ENCODE results near the gene UNG.

The UNG gene

DNA sequence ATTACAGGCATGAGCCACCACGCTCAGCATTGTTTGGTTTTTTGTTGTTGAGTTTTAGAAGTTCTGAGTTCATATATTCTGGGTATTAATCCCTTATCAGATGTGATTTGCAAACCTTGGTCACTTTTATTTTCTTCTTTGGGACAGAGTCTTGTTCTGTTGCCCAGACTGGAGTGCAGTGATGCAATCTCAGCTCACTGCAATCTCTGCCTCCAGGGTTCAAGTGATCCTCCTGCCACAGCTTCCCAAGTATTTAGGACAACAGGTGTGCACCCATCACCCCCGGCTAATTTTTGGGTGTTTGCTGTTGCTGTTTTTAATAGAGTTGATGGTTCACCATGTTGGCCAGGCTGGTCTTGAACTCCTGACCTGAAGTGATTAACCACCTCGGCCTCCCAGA, 33.3 kb upstream of the UNG start:
- no peak overlapping the region for H3K9ac ChIP-seq (ENCODE audit: low read length)
- H3K4me1 ChIP-seq (ENCODE audit: insufficient read depth, low read length), result no peaks in the 10 kb centered on the region
- no peaks in the 10 kb centered on the region for H3K27me3 ChIP-seq (ENCODE audit: control insufficient read depth in 1 of 2, insufficient read depth in 2 of 2, low read length in 2 of 2)
- H3K36me3 ChIP-seq (ENCODE audit: insufficient read depth, low read length), result peaks cover 23% of the 10 kb centered on the region
- no peak overlapping the region for H3K27ac ChIP-seq (ENCODE audit: low read depth, low read length)
- H3K4me3 ChIP-seq (ENCODE audit: low read depth in 1 of 2, low read length in 2 of 2), result no peak overlapping the region
- no peaks in the 10 kb centered on the region for H3K9me3 ChIP-seq (ENCODE audit: low read length)

DNA sequence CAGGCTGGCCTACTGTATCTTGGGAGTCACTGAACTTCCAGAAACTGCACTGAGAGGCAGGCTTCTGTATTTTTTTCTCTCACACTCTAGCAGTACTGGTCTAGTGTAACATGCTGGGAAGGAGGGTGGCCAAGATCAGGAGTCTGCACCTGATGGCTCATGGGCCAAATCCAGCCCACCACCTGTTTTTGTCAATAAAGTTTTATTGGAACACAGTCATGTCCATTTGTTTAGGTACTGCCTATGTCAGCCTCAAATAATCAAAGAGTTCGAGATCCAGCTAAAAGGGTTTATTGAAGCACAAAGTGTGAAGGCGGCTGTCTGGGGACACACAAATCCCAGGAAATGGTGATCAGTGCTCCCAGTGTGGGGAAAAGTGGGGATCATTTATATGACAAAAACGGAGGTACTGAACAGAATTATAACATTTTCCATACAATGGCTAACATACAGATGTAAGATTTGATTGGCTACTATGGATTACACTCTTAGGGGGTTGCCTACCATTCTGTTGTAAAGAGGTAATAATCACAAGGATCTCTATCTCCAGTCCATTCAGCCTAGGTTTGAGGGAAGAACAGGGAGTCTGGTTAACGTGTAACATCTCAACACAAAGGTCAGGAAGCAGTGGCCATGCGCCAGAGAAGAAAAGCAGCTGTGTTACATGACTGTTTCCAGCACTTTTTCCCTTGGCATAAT, 32.1 kb upstream of the UNG start:
- H3K9me3 ChIP-seq (ENCODE audit: low read length), result no peaks in the 10 kb centered on the region
- no peak overlapping the region for H3K27ac ChIP-seq (ENCODE audit: low read depth, low read length)
- H3K4me3 ChIP-seq (ENCODE audit: low read depth in 1 of 2, low read length in 2 of 2), result no peak overlapping the region
- H3K27me3 ChIP-seq (ENCODE audit: control insufficient read depth in 1 of 2, insufficient read depth in 2 of 2, low read length in 2 of 2), result no peaks in the 10 kb centered on the region
- H3K4me1 ChIP-seq (ENCODE audit: insufficient read depth, low read length), result no peaks in the 10 kb centered on the region
- peaks cover 29% of the 10 kb centered on the region for H3K36me3 ChIP-seq (ENCODE audit: insufficient read depth, low read length)
- H3K9ac ChIP-seq (ENCODE audit: low read length), result no peak overlapping the region

- no peaks in the 10 kb centered on the region for H3K9me3 ChIP-seq (ENCODE audit: low read length)
- no peak overlapping the region for H3K4me3 ChIP-seq (ENCODE audit: low read depth in 1 of 2, low read length in 2 of 2)
- no peaks in the 10 kb centered on the region for H3K27me3 ChIP-seq (ENCODE audit: control insufficient read depth in 1 of 2, insufficient read depth in 2 of 2, low read length in 2 of 2)
- H3K36me3 ChIP-seq (ENCODE audit: insufficient read depth, low read length), result peaks cover 30% of the 10 kb centered on the region
- no peak overlapping the region for H3K9ac ChIP-seq (ENCODE audit: low read length)
- no peaks in the 10 kb centered on the region for H3K4me1 ChIP-seq (ENCODE audit: insufficient read depth, low read length)
- no peak overlapping the region for H3K27ac ChIP-seq (ENCODE audit: low read depth, low read length)
Measured at GRCh38 chr12:109065853-109066193, 31.6 kb upstream of the UNG start.

DNA sequence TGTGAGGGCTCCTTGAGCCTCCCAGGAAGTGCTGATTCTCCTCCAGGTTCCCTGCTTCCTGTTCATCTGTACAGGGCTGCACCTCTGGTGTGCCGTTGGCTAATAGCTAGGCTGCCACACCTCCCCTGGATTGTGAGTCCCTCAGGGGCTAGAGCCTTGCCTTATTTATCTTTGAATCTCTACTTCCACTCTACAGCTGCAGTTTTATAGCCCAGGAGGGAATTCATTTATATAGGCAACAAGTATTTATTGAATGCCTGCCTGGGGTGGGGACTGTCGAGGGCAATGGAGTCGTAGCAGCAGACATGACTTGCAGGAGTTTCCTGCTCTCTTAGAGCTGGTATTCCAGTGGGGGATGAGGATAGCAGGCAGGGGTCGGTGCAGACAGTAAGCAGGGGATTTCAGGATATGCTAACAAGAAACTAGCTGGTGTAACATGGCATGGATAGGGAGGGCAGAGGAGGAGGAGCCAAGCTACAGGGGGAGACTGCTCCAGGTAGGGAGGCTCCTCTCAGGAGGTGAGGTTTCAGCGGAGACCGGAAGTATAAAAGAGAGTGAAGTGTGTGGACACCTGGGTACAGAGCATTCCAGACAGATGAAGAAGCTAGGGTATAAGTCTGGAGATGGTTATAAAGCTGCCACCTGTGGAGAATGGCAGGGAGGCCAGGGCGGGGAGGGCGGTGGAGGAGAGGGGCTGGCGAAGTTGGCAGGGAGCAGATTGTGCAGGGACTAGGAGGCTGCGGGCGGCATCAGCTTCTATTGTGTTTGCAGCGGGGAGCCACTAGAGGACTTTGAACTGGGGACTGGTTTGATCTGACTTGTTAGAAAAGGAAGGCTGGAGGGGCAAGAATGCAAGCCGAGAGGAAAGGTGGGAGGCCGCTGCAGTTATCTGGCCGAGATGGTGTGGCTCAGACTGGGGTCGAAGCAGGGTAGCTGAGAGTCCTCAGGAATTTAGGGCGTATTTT, 27.8 kb upstream of the UNG start:
- Histone ChIP-seq H3K36me3 (ENCODE audit: insufficient read depth, low read length) (peaks cover 52% of the 10 kb centered on the region), H3K9me3 (ENCODE audit: low read length) (no peaks in the 10 kb centered on the region), H3K4me3 (ENCODE audit: low read depth in 1 of 2, low read length in 2 of 2) (no peak overlapping the region), H3K9ac (ENCODE audit: low read length) (no peak overlapping the region), H3K27ac (ENCODE audit: low read depth, low read length) (no peak overlapping the region), H3K4me1 (ENCODE audit: insufficient read depth, low read length) (no peaks in the 10 kb centered on the region), H3K27me3 (ENCODE audit: control insufficient read depth in 1 of 2, insufficient read depth in 2 of 2, low read length in 2 of 2) (no peaks in the 10 kb centered on the region)

- Histone ChIP-seq H3K4me1 (ENCODE audit: insufficient read depth, low read length) (no peaks in the 10 kb centered on the region), H3K9me3 (ENCODE audit: low read length) (no peaks in the 10 kb centered on the region), H3K27me3 (ENCODE audit: control insufficient read depth in 1 of 2, insufficient read depth in 2 of 2, low read length in 2 of 2) (no peaks in the 10 kb centered on the region), H3K27ac (ENCODE audit: low read depth, low read length) (no peak overlapping the region), H3K9ac (ENCODE audit: low read length) (no peak overlapping the region), H3K4me3 (ENCODE audit: low read depth in 1 of 2, low read length in 2 of 2) (no peak overlapping the region), H3K36me3 (ENCODE audit: insufficient read depth, low read length) (peaks cover 35% of the 10 kb centered on the region)
Measured at GRCh38 chr12:109074866-109075265, 22.5 kb upstream of the UNG start.

- Histone ChIP-seq H3K4me1 (ENCODE audit: insufficient read depth, low read length) (no peaks in the 10 kb centered on the region), H3K36me3 (ENCODE audit: insufficient read depth, low read length) (peaks cover 59% of the 10 kb centered on the region), H3K9ac (ENCODE audit: low read length) (no peak overlapping the region), H3K27ac (ENCODE audit: low read depth, low read length) (no peak overlapping the region), H3K4me3 (ENCODE audit: low read depth in 1 of 2, low read length in 2 of 2) (no peak overlapping the region), H3K27me3 (ENCODE audit: control insufficient read depth in 1 of 2, insufficient read depth in 2 of 2, low read length in 2 of 2) (no peaks in the 10 kb centered on the region), H3K9me3 (ENCODE audit: low read length) (no peaks in the 10 kb centered on the region)
Measured at GRCh38 chr12:109082751-109083150, 14.6 kb upstream of the UNG start.

GRCh38 chr12:109084425-109084824, 13.0 kb upstream of the UNG start:
- Histone ChIP-seq H3K9me3 (ENCODE audit: low read length) (no peaks in the 10 kb centered on the region), H3K4me1 (ENCODE audit: insufficient read depth, low read length) (no peaks in the 10 kb centered on the region), H3K27me3 (ENCODE audit: control insufficient read depth in 1 of 2, insufficient read depth in 2 of 2, low read length in 2 of 2) (no peaks in the 10 kb centered on the region), H3K4me3 (ENCODE audit: low read depth in 1 of 2, low read length in 2 of 2) (no peak overlapping the region), H3K36me3 (ENCODE audit: insufficient read depth, low read length) (peaks cover 71% of the 10 kb centered on the region), H3K9ac (ENCODE audit: low read length) (no peak overlapping the region), H3K27ac (ENCODE audit: low read depth, low read length) (no peak overlapping the region)

DNA sequence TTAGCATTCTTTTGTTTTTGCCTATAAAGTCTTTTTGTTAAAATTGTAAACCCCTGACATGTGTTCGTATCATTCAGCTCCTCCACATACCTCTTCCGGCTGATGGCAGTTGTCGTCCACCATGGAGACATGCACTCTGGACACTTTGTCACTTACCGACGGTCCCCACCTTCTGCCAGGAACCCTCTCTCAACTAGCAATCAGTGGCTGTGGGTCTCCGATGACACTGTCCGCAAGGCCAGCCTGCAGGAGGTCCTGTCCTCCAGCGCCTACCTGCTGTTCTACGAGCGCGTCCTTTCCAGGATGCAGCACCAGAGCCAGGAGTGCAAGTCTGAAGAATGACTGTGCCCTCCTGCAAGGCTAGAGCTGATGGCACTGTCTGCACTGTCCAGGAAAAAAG, 11.8 kb upstream of the UNG start:
- H3K4me1 ChIP-seq (ENCODE audit: insufficient read depth, low read length), result no peaks in the 10 kb centered on the region
- H3K9me3 ChIP-seq (ENCODE audit: low read length), result no peaks in the 10 kb centered on the region
- no peaks in the 10 kb centered on the region for H3K27me3 ChIP-seq (ENCODE audit: control insufficient read depth in 1 of 2, insufficient read depth in 2 of 2, low read length in 2 of 2)
- no peak overlapping the region for H3K4me3 ChIP-seq (ENCODE audit: low read depth in 1 of 2, low read length in 2 of 2)
- H3K36me3 ChIP-seq (ENCODE audit: insufficient read depth, low read length), result peaks cover 77% of the 10 kb centered on the region
- no peak overlapping the region for H3K9ac ChIP-seq (ENCODE audit: low read length)
- no peak overlapping the region for H3K27ac ChIP-seq (ENCODE audit: low read depth, low read length)

DNA sequence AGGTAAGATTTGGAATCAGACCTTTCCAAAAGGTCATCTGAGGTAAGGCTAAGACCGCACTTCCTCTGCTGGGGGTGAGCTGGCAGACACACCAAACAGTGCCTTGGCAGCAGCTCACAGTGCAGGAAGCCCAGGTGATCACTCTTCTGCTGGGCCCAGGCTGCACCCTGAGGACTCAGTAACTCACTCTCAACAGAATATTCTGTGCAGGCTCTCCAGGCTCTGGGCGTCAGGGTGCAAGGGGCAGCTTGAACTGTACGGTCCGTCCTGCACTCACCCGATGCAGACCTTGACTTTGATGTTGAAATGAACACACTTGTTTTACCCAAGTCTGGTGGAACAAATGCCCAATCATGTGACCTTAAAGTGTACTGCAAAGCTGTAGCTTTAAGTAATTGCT, 10.1 kb upstream of the UNG start:
- Histone ChIP-seq H3K4me3 (ENCODE audit: low read depth in 1 of 2, low read length in 2 of 2) (no peak overlapping the region), H3K4me1 (ENCODE audit: insufficient read depth, low read length) (peaks cover 8% of the 10 kb centered on the region), H3K9ac (ENCODE audit: low read length) (no peak overlapping the region), H3K27ac (ENCODE audit: low read depth, low read length) (no peak overlapping the region), H3K9me3 (ENCODE audit: low read length) (no peaks in the 10 kb centered on the region), H3K27me3 (ENCODE audit: control insufficient read depth in 1 of 2, insufficient read depth in 2 of 2, low read length in 2 of 2) (no peaks in the 10 kb centered on the region), H3K36me3 (ENCODE audit: insufficient read depth, low read length) (peaks cover 65% of the 10 kb centered on the region)

GRCh38 chr12:109088818-109089217, 8.6 kb upstream of the UNG start:
- Histone ChIP-seq H3K9me3 (ENCODE audit: low read length) (no peaks in the 10 kb centered on the region), H3K9ac (ENCODE audit: low read length) (no peak overlapping the region), H3K27me3 (ENCODE audit: control insufficient read depth in 1 of 2, insufficient read depth in 2 of 2, low read length in 2 of 2) (no peaks in the 10 kb centered on the region), H3K27ac (ENCODE audit: low read depth, low read length) (no peak overlapping the region), H3K36me3 (ENCODE audit: insufficient read depth, low read length) (peaks cover 49% of the 10 kb centered on the region), H3K4me1 (ENCODE audit: insufficient read depth, low read length) (peaks cover 16% of the 10 kb centered on the region), H3K4me3 (ENCODE audit: low read depth in 1 of 2, low read length in 2 of 2) (no peak overlapping the region)

DNA sequence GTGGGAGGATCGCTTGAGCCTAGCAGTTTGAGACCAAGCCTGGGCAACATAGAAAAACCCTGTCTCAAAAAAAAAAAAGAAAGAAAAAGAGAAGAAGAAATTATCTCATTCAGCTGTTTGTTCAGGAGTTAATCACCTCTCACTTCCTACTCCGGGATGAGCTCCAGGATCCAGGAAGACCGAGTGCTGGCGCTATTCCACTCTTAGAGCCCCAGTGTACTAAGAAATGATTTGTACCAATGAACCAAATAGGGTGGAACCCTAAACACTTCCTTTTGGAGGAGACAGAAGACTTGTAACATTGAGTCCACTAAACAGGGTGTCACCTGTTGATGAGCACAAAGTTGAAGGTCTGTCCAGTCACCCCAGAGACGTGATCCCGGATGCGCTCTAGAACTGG, 7.7 kb upstream of the UNG start:
- Histone ChIP-seq H3K27me3 (ENCODE audit: control insufficient read depth in 1 of 2, insufficient read depth in 2 of 2, low read length in 2 of 2) (no peaks in the 10 kb centered on the region), H3K4me3 (ENCODE audit: low read depth in 1 of 2, low read length in 2 of 2) (no peak overlapping the region), H3K4me1 (ENCODE audit: insufficient read depth, low read length) (peaks cover 16% of the 10 kb centered on the region), H3K9me3 (ENCODE audit: low read length) (no peaks in the 10 kb centered on the region), H3K27ac (ENCODE audit: low read depth, low read length) (no peak overlapping the region), H3K9ac (ENCODE audit: low read length) (no peak overlapping the region), H3K36me3 (ENCODE audit: insufficient read depth, low read length) (peaks cover 40% of the 10 kb centered on the region)
